Pancreas (tissue), 10 donors: Measurements from ENCODE around the gene SORCS3. TPM values are rescaled to one million over a fixed set of nuclear protein-coding genes. Genes with fewer than 3 reads are reported as not detected.

ENCODE experiments used
- ATAC-seq, 4 donors: fragments of 200-7000 bp; cut with Tn5 transposase; one replicate each; pipeline versions ENCODE4 v1.8.0 to v1.9.1; 2020; ENCODE audit warnings: mild to moderate bottlenecking in 4 of 4, moderate library complexity in 4 of 4
- DNase-seq, 6 donors: peaks; one replicate each; pipeline ENCODE4 v3.0.0-alpha.2; 2020
- FAIRE-seq: peaks from 2 replicates; lab custom pipeline; 2012; peaks lifted over from hg19 to GRCh38; lab: Jason Lieb, UNC
- H3K27ac ChIP-seq, 4 donors: fragments of 200-600 bp; sonication (generic); 1 replicate in 3 of 4; 2 replicates in 1 of 4; pipeline versions ENCODE4 v1.5.0 to v1.8.0; 2020
- H3K27me3 ChIP-seq, 4 donors: fragments of 200-600 bp; one replicate each; pipeline ENCODE4 v1.8.0; 2021
- H3K36me3 ChIP-seq, 3 donors: fragments of 200-600 bp; sonication (generic) in 1 of 3; one replicate each; pipeline versions ENCODE4 v1.5.0 to v1.8.0; 2020 to 2021
- H3K4me1 ChIP-seq, 3 donors: fragments of 200-600 bp; one replicate each; pipeline ENCODE4 v1.8.0; 2021
- H3K4me3 ChIP-seq, 4 donors: fragments of 200-600 bp; sonication (generic) in 2 of 4; one replicate each; pipeline versions ENCODE4 v1.5.0 to v1.8.0; 2020 to 2021
- H3K9me3 ChIP-seq, 4 donors: fragments of 200-600 bp; one replicate each; pipeline ENCODE4 v1.8.0; 2021
- WGBS, 2 donors: extraction: QIAGEN DNeasy Blood & Tissue Kit; methylation state at CpG; one replicate each; pipeline ENCODE4 v1.1.7; 2013; 5-methylcytosine and 5-hydroxymethylcytosine counted together
- intact Hi-C, 3 donors: fragments of 100-400 bp; cut with DNase I; formaldehyde crosslinking; loops; one replicate each; pipeline versions ENCODE4 v1.11.1 to v1.14.2; 2022
- polyA plus RNA-seq, 2 donors: library from polyadenylated mRNA; stranded (reverse); fragments of 200-250 nt; gene quantifications; one replicate each; pipeline ENCODE4 v1.2.3, GENCODE V29; 2013
- total RNA-seq, 6 donors: library from RNA; stranded (reverse); fragmentation: NEBNext Ultra II Directional in 4 of 6; extraction: Animal tissue kit (Norgen Biotek cat#: 25700) in 4 of 6; gene quantifications; one replicate each; pipeline versions ENCODE4 v1.2.1 to v1.2.4, GENCODE V29; 2021 to 2023
- TF ChIP-seq, protein P1 (sequence below), 4 donors: fragments of 200-600 bp; sonication (generic) in 3 of 4; IDR thresholded peaks; one replicate each; pipeline versions ENCODE4 v1.5.0 to v1.8.0; 2021; ENCODE audit warnings: antibody characterized with exemption in 4 of 4
- donor health status: healthy with polysubstance abuse.
- donor health status: DM: no; HTN: no; CAD: no; lungs with moderate emphysema.
- donor health status: DM: no; HTN: no; CAD: no.
- donor health status: control.
- donor health status: control.
- donor health status: Bipolar disorder and iron deficiency.
- donor health status: DM: yes; HTN: yes; CAD: no.
- donor health status: DM: no; HTN: no; CAD: no.
- donor health status: DM: no; HTN: no; CAD: no.
- donor health status: DM: yes; HTN: yes; CAD: no.

Gene SORCS3
- total and polyA plus RNA-seq, 8 donors: 0.02 TPM; not detected in 7

DNA sequence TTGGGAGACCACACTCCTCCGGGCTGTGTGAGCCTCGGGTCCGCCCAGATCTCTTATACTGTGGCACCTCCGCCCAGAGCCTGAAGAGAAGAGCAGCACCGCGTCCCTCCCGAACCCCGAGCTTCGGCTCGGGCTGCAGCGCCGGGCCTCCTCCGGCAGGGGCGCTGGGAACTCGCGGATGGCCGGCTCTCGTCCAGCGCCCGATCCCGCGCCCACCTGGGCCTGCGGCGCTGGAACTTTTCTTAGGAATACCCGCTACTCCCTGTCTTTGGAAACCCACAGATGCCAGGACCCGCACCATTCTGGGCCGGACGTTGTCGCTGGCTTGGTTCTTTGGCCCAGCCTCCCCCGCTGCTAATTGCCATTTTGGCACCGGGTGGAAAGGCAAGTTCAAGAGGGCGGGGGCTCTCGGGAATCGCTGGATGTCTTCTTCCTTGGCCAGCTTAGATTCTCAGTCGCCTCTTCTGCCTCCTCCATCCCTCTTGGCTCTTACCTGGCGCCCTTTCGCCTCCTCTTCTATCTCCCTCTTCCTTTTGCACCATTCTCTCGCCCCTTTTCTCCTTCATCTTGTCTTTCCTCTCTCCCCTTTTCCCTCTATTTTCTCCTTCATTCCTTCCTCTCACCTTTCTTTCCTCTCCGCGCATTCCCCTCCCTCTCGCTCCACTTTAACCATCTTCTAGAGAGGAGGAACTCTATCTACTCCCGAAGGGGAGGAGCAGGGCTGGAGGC, 2.1 kb upstream of the SORCS3 start:
- intact Hi-C loops: no loop called here
- 1 to 2% methylated on average over 31 to 42 of the region's 42 CpGs for WGBS, 2 donors
- ATAC-seq (peak in 3 of 4 donors; percentile 30 to 52 (median 49)), DNase-seq (peak in 2 of 6 donors; percentile 47 to 59), FAIRE-seq (no peak)
- H3K9me3 ChIP-seq: no peaks in the 10 kb centered on the region
- TF ChIP-seq, protein P1, sequence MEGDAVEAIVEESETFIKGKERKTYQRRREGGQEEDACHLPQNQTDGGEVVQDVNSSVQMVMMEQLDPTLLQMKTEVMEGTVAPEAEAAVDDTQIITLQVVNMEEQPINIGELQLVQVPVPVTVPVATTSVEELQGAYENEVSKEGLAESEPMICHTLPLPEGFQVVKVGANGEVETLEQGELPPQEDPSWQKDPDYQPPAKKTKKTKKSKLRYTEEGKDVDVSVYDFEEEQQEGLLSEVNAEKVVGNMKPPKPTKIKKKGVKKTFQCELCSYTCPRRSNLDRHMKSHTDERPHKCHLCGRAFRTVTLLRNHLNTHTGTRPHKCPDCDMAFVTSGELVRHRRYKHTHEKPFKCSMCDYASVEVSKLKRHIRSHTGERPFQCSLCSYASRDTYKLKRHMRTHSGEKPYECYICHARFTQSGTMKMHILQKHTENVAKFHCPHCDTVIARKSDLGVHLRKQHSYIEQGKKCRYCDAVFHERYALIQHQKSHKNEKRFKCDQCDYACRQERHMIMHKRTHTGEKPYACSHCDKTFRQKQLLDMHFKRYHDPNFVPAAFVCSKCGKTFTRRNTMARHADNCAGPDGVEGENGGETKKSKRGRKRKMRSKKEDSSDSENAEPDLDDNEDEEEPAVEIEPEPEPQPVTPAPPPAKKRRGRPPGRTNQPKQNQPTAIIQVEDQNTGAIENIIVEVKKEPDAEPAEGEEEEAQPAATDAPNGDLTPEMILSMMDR (IDR thresholded peaks at IDR 0.05): peak in 1 of 4 donors; percentile 21
- no peak overlapping the region for H3K4me3 ChIP-seq
- no peaks in the 10 kb centered on the region for H3K4me1 ChIP-seq
- H3K36me3 ChIP-seq: no peaks in the 10 kb centered on the region
- no peak overlapping the region for H3K27ac ChIP-seq
- H3K27me3 ChIP-seq: peaks cover 0 to 22% (median 6%) of the 10 kb centered on the region in 4 donors

DNA sequence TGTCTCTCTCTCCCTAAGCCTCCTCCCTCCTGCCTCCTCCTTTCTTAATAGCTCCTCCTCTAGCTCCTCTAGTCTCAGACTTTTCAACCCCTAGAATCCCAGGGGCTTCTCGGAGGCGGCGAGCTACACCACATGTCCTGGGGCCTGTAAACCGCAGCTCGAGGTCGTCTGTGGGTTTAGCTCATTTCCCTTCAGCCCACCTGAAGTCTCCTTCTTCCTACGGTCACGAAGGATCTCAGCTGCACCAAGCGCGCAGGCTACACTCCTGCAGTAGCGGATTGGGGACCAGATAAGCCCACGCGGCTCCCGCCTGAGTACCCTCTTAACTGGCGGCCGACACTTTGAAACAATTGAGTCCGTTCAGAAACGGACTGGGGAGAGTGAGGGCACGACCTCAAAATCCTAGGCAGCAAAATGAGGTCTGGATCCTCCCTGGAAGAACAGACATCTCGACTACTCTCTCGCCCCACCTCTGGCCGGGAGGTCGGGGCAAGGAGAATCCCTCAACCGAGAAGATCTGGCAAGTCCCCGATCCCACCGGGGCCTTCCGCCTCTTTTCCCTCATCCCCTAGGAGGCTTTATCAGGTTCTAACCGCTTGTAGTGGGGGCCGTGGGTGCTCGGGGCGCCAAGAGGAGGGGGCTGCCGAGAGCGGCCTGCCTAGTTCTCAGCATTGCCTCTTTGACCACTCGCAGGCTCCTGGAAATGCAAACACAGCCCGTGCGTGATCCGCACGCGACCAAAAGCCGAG, 1.3 kb upstream of the SORCS3 start:
- FAIRE-seq (no peak), ATAC-seq (no peak), DNase-seq (no peak)
- Histone ChIP-seq H3K36me3 (no peaks in the 10 kb centered on the region), H3K9me3 (no peaks in the 10 kb centered on the region), H3K27me3 (peaks cover 0 to 22% (median 6%) of the 10 kb centered on the region in 4 donors), H3K27ac (no peak overlapping the region), H3K4me1 (no peaks in the 10 kb centered on the region), H3K4me3 (peak overlapping the region in 1 of 4 donors; percentile 7)
- TF ChIP-seq, protein P1 (IDR thresholded peaks at IDR 0.05): no peak
- WGBS, 2 donors: 1 to 3% methylated on average over 40 of the region's 40 CpGs
- intact Hi-C loops: no loop called here

DNA sequence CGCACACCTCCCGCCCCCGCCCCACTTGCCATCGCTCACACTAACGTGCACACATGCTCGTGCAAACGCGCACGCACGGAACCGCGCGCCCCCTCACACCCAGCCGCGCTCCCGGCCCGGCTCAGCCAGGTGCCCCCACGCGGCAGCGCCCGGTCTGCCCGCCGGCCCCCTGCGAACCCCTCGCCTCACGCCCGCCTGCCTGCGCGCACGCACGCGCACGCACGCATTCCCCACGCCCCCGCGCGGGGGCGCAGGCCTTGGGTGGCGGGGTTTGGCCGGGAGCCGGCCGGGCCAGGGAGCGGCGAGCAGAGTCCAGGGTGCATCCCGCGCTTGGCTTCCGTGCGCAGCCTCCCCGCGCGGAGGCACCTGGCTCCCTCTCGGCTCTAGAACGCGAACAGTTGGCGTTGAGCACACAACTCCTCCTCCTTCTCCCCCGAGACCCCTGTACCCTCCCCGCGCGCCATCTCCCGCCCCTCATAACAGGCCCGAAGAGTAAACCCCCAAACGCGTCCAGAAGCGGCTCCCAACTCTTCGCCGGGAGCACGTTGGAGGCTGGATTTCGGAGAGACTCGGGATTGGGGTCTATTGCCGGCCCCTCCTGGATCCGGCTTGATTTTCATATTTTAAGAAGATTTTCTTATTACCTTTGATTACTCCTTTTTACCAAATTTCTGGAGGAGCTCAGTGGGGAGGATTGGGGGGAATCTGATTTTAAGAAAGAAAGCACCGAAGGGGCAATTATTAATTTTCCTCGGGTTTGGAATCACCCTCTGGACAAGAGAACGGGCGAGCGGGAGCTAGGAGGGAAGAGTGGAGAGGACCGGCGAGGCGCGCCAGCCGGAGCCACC, 527 bp upstream of the SORCS3 start:
- WGBS, 2 donors: 1 to 2% methylated on average over 64 to 82 of the region's 82 CpGs
- DNase-seq: peak in 1 of 6 donors; percentile 54
- no peak overlapping the region for H3K27ac ChIP-seq
- peaks cover 0 to 22% (median 6%) of the 10 kb centered on the region in 4 donors for H3K27me3 ChIP-seq
- TF ChIP-seq, protein P1 (IDR thresholded peaks at IDR 0.05): no peak
- H3K4me3 ChIP-seq: peak overlapping the region in 1 of 4 donors; percentile 7
- no peaks in the 10 kb centered on the region for H3K4me1 ChIP-seq
- H3K9me3 ChIP-seq: no peaks in the 10 kb centered on the region
- H3K36me3 ChIP-seq: no peaks in the 10 kb centered on the region
- ATAC-seq: no peak
- intact Hi-C loops: no loop called here
- FAIRE-seq: no peak

GRCh38 chr10:104641937-104642657, 1.0 kb downstream of the SORCS3 start:
- WGBS, 2 donors: 1% methylated on average over 41 to 47 of the region's 47 CpGs
- H3K9me3 ChIP-seq: no peaks in the 10 kb centered on the region
- H3K4me3 ChIP-seq: no peak overlapping the region
- no peak for DNase-seq
- peaks cover 0 to 22% (median 6%) of the 10 kb centered on the region in 4 donors for H3K27me3 ChIP-seq
- no peak for ATAC-seq
- no peaks in the 10 kb centered on the region for H3K36me3 ChIP-seq
- H3K4me1 ChIP-seq: no peaks in the 10 kb centered on the region
- no peak overlapping the region for H3K27ac ChIP-seq
- TF ChIP-seq, protein P1 (IDR thresholded peaks at IDR 0.05): no peak
- no peak for FAIRE-seq
- intact Hi-C loops: no loop called here
